LoVo (cell line): ENCODE data around the gene TREH.

Experiments
- DNase-seq: peaks from one replicate; pipeline ENCODE4 v3.0.0-alpha.2; 2016; ENCODE audit warnings: low spot score

The TREH gene

DNA sequence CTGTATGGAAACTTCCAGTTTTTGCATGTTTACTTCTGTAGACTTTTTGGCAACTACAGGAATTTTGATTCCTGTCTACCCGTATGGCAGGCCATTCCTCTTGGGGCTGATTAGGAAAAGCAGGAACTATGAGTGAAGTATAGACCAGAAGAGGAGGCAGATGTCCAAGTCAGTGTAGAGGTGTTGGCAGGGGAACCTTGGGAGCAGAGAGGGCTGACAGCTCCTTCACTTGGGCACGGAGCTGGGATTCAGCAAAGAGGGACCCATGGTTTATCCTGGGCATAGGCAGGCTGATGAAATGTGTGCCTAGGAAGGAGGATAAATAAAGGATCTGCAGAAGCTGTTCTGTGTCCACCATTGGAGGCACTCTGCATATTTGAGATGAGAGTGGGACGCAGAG, 33.1 kb downstream of the TREH start:
- DNase-seq, result no peak

DNA sequence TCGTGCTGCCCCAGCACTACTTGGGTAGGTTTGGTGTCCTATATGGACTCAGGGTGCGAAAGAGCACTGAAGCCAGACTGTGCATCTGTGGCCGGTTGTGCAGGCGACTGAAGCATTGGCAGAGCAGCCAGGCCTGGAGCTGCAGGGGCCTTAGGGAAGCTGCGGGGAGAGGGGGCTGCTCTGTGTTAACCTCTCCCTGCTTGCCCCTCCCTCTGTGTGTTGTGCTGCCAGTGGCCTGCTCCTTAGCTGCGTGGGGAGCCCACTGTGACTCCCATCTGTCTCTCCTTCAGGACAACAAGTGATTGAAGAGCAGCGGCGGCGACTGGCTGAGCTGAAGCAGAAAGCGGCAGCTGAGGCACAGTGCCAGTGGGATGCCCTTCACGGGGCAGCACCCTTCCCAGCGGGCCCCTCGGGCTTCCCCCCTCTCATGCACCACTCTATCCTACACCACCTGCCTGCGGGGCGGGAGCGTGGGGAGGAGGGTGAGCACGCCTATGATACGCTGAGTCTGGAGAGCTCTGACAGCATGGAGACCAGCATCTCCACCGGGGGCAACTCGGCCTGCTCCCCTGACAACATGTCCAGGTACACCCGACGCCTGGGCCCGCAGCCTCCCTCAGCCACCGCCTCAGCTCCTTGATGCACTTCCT, 34.3 kb downstream of the TREH start:
- DNase-seq, result no peak

- DNase-seq, result no peak
Measured at GRCh38 chr11:118644496-118644895, 35.0 kb downstream of the TREH start.

DNA sequence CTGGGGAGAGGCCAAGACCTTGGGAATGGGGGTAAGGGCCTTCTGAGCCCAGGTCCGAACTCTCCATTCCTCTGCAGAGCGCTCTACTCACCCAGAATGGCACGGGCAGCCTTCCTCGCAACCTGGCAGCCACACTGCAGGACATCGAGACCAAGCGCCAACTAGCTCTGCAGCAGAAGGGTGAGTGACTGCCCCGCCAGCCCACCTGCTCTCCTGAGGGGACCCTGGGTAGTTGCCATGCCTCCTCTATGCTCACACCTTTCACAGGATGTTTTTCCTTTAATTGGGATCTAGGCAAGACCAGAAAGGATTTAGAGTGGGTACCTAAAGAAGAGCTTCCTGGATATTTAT, 35.5 kb downstream of the TREH start:
- no peak for DNase-seq

DNA sequence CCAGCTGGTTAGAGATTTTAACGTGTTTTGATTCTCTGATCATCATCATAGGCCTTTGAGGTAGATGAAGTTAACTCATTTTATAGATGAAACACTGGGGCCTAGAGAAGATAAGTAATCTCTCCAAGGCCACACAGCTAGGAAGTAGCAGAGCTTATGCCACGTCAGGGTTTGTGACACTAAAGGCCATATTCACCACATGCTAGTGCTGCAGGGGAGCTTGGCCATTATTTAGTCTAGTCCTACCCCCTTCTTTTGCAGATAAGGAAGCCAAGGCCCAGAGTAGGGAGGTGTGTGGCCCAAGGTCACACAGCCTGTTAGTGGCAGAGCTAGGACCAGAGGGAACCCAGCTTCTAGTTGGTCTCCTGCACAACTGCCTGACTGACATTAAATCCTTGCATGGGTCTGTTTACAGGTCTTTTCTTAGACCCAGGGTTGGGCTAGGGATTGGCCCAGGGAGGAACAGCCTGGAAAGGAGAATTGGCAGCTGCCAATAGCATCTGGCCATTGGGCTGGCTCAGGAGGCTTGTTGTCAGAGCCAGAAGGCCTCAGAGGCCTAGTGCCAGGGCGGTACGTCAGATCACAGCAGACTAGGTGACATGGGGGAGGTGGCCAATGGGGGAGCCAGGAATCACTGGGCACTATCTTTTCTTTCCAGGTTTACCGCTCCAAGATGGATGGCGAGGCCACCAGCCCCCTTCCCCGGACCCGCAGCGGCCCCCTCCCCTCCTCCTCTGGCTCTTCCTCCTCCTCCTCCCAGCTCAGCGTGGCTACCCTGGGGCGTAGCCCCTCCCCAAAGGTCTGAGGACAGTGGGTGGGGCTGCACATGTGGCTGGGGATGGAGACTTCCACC, 36.1 kb downstream of the TREH start:
- DNase-seq, result no peak

GRCh38 chr11:118641397-118642019, 37.9 kb downstream of the TREH start:
- DNase-seq, result no peak

DNA sequence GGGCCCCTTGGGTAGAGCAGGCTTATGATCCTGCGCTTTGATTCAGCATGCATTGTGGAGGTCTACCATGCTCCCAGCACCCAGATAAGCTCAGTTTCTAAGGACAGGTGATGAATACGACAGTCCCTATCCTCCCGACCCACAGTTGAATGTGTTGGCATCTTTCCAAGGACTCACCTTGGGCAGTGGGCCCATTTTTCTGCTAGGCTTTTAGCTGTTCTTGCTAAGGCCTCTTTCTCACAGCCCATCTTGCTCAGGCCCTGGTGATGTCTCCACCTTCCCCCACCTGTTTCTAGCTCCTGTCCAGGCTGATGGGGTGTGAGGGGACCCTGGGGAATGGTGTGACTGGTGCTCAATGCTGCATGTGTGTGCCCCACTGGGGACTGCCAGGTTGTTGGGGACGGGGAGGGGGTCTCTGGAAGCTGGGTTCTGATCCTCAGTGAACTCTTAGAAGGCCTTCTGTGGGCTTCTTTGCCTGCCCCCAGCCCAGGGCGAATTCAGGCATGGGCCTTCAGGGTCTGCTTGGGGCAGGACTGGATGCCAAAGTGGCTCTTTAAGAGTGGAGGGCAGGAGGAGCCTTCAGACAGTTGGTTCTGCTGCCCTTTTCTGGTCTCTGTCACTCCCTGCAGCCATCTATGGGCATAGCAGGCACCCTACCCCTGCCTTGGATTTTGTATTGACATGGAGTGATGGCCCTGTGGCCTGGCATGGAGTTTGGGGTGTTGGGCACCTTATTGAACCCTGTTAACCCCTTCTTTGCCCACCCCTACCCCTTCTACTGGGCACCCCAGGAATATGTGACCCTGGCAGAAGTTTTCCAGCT, 38.9 kb downstream of the TREH start:
- DNase-seq, result no peak

- DNase-seq, result no peak
Measured at GRCh38 chr11:118639899-118640298, 39.6 kb downstream of the TREH start.

GRCh38 chr11:118638726-118639125, 40.7 kb downstream of the TREH start:
- DNase-seq, result no peak

- DNase-seq, result no peak
Measured at GRCh38 chr11:118636569-118637290, 42.7 kb downstream of the TREH start.

DNA sequence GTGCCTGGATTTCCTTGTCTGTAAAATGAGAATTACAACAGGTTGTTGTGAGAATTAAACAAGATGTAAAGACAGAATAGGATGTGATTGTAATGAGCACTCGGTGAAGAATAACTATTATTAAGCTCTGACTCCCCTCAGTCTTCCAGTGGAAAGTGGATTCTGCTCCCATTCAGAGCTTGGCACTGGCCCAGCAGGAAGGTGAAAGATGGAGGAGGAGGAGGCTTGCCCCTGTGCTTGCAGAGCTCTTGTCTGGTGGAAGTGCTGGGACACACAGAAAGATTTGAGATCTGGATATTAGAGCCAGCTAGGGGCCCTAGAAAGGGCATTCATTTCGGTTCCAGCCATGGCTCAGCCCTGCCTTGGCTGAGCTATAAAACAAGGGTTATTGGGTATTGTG, 43.8 kb downstream of the TREH start:
- no peak for DNase-seq

- DNase-seq, result no peak
Measured at GRCh38 chr11:118635237-118635591, 44.2 kb downstream of the TREH start.

DNA sequence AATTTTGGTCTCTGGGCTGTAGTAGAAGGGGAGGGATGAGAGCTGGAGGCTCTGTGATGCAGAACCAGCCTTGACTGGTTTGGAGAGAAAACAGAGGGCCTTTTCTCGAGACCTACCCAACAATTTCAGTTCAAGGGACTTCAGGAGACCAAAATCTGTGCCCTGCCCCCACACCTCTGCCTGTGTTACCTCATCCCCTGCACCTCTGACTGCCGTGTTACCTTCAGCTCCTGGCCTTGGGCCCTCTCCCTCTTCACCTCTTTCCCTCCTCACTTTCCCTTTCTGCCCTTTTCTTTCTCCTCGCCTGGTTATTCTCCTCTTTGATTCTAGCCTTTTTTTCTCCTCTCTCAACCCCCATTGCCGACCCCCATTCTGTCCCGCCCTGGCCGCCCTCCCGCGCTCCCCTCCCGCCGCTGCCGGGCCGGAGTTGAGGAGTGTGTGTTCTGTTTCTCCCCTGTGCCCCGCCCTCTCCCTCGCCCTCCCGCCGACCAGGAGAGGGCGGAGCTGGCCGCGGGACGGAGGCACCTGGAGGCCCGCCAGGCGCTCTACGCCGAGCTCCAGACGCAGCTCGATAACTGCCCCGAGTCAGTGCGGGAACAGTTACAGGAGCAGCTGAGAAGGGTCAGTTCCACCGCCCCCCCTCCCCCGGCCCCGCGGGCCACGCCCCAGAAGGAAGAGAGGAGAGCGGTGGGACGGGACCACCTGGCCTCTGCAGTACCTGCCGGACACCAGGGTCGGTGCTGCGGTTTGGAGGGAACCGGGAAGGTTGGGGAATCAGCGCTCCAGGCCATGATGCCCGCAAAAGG, 44.8 kb downstream of the TREH start:
- peak; percentile 79 for DNase-seq

DNA sequence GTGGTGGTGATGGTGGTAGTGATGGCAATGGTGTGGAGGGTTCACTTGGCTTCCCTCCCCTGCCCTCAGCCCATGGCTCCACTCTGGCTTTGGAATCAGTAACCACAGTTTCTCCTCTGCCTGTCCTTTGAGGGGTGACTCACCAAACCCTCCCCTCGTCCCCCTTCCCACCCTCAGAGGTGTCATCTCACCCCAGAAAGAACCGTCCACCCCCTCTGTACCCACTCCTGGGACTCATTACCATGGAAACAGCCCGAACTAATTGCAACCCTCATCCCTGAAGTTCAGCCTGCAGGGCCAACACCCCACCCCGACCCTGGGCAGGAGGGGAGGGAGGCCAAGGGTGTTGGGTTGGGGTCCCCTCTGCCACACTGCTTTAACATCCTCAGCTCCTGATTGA, 45.5 kb downstream of the TREH start:
- DNase-seq, result no peak

- DNase-seq, result no peak
Measured at GRCh38 chr11:118633319-118633690, 46.1 kb downstream of the TREH start.

DNA sequence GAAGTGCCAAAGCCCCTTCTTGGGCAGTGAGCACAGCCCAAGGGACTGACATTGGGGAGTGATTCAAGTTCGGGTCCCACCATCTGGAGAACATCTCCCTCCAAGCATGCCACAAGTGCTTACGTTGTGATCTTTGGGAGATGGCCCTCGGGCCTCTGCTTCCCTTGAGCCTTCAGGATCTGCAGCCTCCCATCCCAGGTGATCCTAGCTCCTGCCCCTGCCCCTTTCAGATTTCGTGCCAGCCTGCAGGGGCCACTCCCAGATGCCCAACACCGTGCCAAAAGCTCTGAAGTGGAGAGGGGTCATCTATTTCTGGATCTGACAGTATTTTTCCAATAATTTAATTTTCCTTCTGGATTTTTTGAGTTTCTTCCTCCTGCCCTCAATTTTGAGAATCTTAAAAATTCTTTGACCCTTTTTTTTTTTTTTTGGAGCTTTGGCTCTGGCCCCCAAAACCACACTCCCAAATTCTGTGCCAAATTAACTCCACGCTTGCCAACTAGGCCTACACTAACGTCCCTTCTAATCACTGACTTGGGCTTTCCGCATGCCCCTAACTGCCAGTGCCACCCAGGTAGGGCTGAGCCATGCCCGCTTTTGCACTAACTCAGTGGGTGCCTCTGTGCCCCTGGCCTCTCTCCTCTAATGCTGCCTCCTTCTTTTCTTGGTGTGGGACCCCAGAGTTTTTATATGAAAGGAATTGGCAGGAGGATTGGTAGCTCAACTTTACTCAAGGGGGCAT, 46.7 kb downstream of the TREH start:
- DNase-seq, result no peak

- no peak for DNase-seq
Measured at GRCh38 chr11:118631142-118631909, 48.1 kb downstream of the TREH start.

DNA sequence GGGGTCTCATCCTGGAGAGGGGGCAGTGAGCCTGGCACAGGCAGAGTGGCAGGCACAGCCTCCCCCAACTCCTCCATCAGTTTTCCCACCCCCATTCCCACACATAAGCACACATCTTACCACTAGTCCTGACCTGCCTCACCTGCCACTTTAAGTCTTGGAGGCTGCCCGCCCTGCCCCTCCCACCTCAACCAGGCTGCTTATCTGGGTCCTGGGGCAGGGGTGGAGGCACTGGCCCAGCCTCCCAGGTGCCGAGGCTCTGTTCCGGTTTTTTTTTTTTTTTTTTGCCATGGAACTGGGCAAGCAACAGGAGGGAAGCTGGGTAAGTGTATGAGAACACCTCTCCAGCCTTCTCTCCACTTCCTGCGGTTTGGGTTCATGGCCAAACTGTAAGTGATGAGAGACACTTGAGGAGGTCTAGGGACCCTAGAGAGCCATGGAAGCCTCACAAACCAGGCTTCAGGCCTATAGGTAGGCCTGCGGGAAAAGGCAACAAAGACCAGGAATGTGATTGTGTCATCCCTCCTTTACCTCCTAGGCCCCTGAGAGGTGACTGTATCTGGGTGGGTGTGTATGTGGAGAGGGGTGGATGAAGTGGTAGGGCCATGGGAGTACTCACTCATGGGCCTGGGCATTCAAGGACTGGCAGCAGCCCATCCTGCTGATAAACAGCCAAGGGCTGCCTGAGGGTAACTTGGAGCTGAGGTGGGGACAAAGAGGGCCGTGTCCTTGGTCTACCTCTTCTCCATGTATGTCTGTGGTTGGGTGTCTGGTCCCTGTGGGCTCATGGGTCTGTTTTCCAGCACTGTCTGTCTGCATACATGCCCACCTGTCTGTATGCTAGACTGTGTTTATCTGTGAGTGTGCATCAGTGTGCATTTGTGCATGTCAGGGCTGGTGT, 49.4 kb downstream of the TREH start:
- no peak for DNase-seq
